ENCODE measurements around the gene ISM2. TPM values are rescaled to one million over a fixed set of nuclear protein-coding genes. Genes with fewer than 3 reads are reported as not detected.

The ISM2 gene
- total and polyA plus RNA-seq, 2 donors (not counting 1 experiment from before 2014, with no cell fraction given) = 0.30 TPM; not detected in 1

DNA sequence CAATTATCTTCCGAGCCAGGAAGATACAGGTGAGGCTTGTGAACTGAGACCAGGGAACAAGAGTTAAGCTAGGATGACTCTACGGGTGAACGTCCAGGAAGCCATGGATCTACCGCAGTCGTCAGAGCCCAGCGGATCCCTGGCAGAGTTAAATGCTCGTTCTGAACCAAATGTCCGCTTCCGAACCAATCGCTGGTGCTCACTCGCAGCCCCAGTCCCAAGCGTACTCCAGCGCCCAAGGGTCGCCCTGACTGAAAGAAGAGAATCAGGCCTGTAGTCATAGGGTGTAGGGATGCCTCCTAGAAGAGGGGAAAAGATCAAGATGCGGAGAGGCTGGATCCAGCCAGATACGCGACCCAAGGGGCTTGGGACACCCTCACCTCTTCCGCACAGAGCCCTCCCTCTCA lies 41.5 kb downstream of the ISM2 start:
- no peaks in the 10 kb centered on the region for H3K9me3 Mint-ChIP-seq (ENCODE audit: insufficient read depth)
- Histone ChIP-seq H4K20me1 (ENCODE audit: control insufficient read depth, insufficient read depth, low read length, poor library complexity, severe bottlenecking) (peaks cover 35% of the 10 kb centered on the region), H3K4me1 (ENCODE audit: control insufficient read depth in 2 of 2, insufficient read depth in 2 of 2, low read length in 2 of 2) (peaks cover 21 to 24% of the 10 kb centered on the region in 2 donors), H3K4me2 (replicated peaks; ENCODE audit: low read depth, low read length, poor library complexity, severe bottlenecking) (peak overlapping the region; percentile 89), H2AFZ (ENCODE audit: insufficient read depth, low read depth, low read length, poor library complexity, severe bottlenecking) (peak overlapping the region; percentile 98), H3K27ac (ENCODE audit: low read length in 2 of 2) (peak overlapping the region; percentile 24 to 91), H3K79me2 (ENCODE audit: control insufficient read depth, insufficient read depth, low read length) (peaks cover 58% of the 10 kb centered on the region), H3K36me3 (replicated peaks in 1 of 2; ENCODE audit: control extremely low read depth in 1 of 2, control insufficient read depth in 1 of 2, extremely low read depth in 1 of 2, insufficient read depth in 2 of 2, low read length in 1 of 2) (peaks cover 10 to 29% of the 10 kb centered on the region in 2 experiments), H3K4me3 (ENCODE audit: control extremely low read depth in 1 of 5, extremely low read depth in 1 of 5, insufficient read depth in 1 of 5, low read depth in 2 of 5, low read length in 4 of 5) (peak overlapping the region; percentile 72 to 99 (median 93)), H3K27me3 (replicated peaks in 1 of 4; ENCODE audit: control extremely low read depth in 1 of 4, control insufficient read depth in 3 of 4, insufficient read depth in 4 of 4, low read length in 3 of 4) (no peaks in the 10 kb centered on the region), H3K9me3 (ENCODE audit: control extremely low read depth in 1 of 3, control insufficient read depth in 2 of 3, insufficient read depth in 1 of 3, low read length in 2 of 3) (no peaks in the 10 kb centered on the region), H3K9ac (ENCODE audit: low read length) (peak overlapping the region; percentile 91)
- intact Hi-C loops (cut with micrococcal nuclease) = loop anchor here (1.0 to 5.0 kb wide), 10 partner anchors 80 to 644 kb away; partner anchors contain the start of genes ADCK1, ALKBH1, CIPC and GSTZ1
- TF ChIP-seq, protein P1, sequence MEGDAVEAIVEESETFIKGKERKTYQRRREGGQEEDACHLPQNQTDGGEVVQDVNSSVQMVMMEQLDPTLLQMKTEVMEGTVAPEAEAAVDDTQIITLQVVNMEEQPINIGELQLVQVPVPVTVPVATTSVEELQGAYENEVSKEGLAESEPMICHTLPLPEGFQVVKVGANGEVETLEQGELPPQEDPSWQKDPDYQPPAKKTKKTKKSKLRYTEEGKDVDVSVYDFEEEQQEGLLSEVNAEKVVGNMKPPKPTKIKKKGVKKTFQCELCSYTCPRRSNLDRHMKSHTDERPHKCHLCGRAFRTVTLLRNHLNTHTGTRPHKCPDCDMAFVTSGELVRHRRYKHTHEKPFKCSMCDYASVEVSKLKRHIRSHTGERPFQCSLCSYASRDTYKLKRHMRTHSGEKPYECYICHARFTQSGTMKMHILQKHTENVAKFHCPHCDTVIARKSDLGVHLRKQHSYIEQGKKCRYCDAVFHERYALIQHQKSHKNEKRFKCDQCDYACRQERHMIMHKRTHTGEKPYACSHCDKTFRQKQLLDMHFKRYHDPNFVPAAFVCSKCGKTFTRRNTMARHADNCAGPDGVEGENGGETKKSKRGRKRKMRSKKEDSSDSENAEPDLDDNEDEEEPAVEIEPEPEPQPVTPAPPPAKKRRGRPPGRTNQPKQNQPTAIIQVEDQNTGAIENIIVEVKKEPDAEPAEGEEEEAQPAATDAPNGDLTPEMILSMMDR (IDR thresholded peaks at IDR 0.05) = no peak
- TF ChIP-seq EZH2 (IDR thresholded peaks at IDR 0.05; ENCODE audit: borderline replicate concordance, insufficient read depth, low read depth, low read length, poor library complexity, severe bottlenecking) = no peak
- peak overlapping the region; percentile 100 for H3K4me3 Mint-ChIP-seq
- no peak for ATAC-seq (ENCODE audit: low read depth)
- ChIA-PET POLR2A (interaction anchor here (1.5 to 2.0 kb wide), 2 partner anchors 80 to 136 kb away, joined by 8 to 9 read pairs; partner anchors contain the start of genes GSTZ1, POMT2, SAMD15 and TMED8), CTCF (interaction anchor here (1.0 to 4.3 kb wide), 3 partner anchors 136 to 333 kb away, joined by 3 to 20 read pairs (median 13); partner anchors contain the start of genes GSTZ1 and POMT2)
- DNase-seq = no peak
- peak overlapping the region; percentile 99 for H3K27ac Mint-ChIP-seq
- peaks cover 39% of the 10 kb centered on the region for H3K4me1 Mint-ChIP-seq
- under 1% methylated on average over 17 of the region's 18 CpGs for WGBS (ENCODE audit: insufficient coverage)
- no peaks in the 10 kb centered on the region for H3K27me3 Mint-ChIP-seq

DNA sequence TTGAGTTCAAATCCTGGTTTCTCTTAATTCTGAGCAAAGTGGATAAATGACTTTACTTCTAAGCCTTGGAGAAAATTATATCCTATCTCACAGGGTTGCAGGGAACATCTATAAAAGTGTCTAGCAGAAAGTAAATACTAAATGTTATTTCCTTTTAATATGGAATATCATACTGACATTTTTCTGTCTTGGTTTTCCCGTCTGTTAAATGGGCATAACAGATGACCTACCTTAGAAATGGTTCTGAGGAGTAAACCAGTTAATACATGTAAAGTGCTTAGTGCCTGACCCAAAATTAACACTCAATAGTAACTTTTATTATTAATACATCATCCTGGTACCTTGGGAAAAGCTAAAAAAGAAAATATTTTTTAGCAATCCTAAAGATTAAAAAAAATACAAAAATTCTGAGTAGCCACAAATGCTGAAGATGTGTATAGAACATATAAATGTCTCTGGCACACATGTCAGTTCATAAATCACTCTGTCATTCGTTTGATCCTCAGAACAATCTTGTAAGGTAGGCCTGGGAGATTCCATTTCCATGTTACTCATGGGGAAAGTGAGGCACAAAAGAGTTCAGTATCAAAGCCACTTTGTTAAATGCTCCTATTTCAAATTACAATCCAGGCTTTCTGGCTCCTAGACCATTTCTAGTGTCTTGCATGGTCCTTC lies 42.5 kb downstream of the ISM2 start:
- H3K36me3 ChIP-seq (replicated peaks in 1 of 2; ENCODE audit: control extremely low read depth in 1 of 2, control insufficient read depth in 1 of 2, extremely low read depth in 1 of 2, insufficient read depth in 2 of 2, low read length in 1 of 2) = peaks cover 7 to 28% of the 10 kb centered on the region in 2 experiments
- H3K27ac Mint-ChIP-seq = no peak overlapping the region
- peak overlapping the region; percentile 89 for H3K4me2 ChIP-seq (replicated peaks; ENCODE audit: low read depth, low read length, poor library complexity, severe bottlenecking)
- H3K4me3 Mint-ChIP-seq = peak overlapping the region; percentile 100
- no peak overlapping the region for H3K4me3 ChIP-seq (ENCODE audit: control extremely low read depth in 1 of 5, extremely low read depth in 1 of 5, insufficient read depth in 1 of 5, low read depth in 2 of 5, low read length in 4 of 5)
- H3K4me1 ChIP-seq (ENCODE audit: control insufficient read depth in 2 of 2, insufficient read depth in 2 of 2, low read length in 2 of 2) = peaks cover 21 to 24% of the 10 kb centered on the region in 2 donors
- peaks cover 39% of the 10 kb centered on the region for H3K4me1 Mint-ChIP-seq
- CTCF ChIA-PET = interaction anchor here (1.0 to 4.3 kb wide), 3 partner anchors 135 to 332 kb away, joined by 3 to 20 read pairs (median 13); partner anchors contain the start of genes GSTZ1 and POMT2
- intact Hi-C loops (cut with micrococcal nuclease) = loop anchor here (2.0 to 5.0 kb wide), 3 partner anchors 334 to 494 kb away; partner anchors contain the start of gene IRF2BPL
- no peak overlapping the region for H2AFZ ChIP-seq (ENCODE audit: insufficient read depth, low read depth, low read length, poor library complexity, severe bottlenecking)
- H3K9me3 ChIP-seq (ENCODE audit: control extremely low read depth in 1 of 3, control insufficient read depth in 2 of 3, insufficient read depth in 1 of 3, low read length in 2 of 3) = no peaks in the 10 kb centered on the region
- no peak overlapping the region for H3K27ac ChIP-seq (ENCODE audit: low read length in 2 of 2)
- ATAC-seq (ENCODE audit: low read depth) = no peak
- no peaks in the 10 kb centered on the region for H3K27me3 ChIP-seq (replicated peaks in 1 of 4; ENCODE audit: control extremely low read depth in 1 of 4, control insufficient read depth in 3 of 4, insufficient read depth in 4 of 4, low read length in 3 of 4)
- TF ChIP-seq, protein P1 (IDR thresholded peaks at IDR 0.05) = no peak
- H3K27me3 Mint-ChIP-seq = no peaks in the 10 kb centered on the region
- no peaks in the 10 kb centered on the region for H3K9me3 Mint-ChIP-seq (ENCODE audit: insufficient read depth)
- H4K20me1 ChIP-seq (ENCODE audit: control insufficient read depth, insufficient read depth, low read length, poor library complexity, severe bottlenecking) = peaks cover 25% of the 10 kb centered on the region
- POLR2A ChIA-PET = no interaction called here
- WGBS (ENCODE audit: insufficient coverage) = no CpG with 5 or more reads among the region's 2 CpGs
- peak overlapping the region; percentile 91 for H3K9ac ChIP-seq (ENCODE audit: low read length)
- no peak for DNase-seq
- peaks cover 66% of the 10 kb centered on the region for H3K79me2 ChIP-seq (ENCODE audit: control insufficient read depth, insufficient read depth, low read length)
